H9 (cell line): ENCODE results near the gene UBL4A. TPM values are rescaled to one million over a fixed set of nuclear protein-coding genes. Genes with fewer than 3 reads are reported as not detected.

Experiments
- DNase-seq: peaks from one replicate; pipeline ENCODE4 v3.0.0-alpha.2; 2017
- H2AFZ ChIP-seq: one replicate; pipeline ENCODE4 v1.6.1; 2013; ENCODE audit warnings: mild to moderate bottlenecking, low read length, control low read depth, moderate library complexity
- H2AK5ac ChIP-seq: 2 replicates; pipeline ENCODE4 v1.6.1; 2013; ENCODE audit warnings: low read length, control low read depth, mixed read lengths; ENCODE audit not compliant: insufficient read length
- H2BK120ac ChIP-seq: one replicate; pipeline ENCODE4 v1.6.1; 2013; ENCODE audit warnings: low read depth, mild to moderate bottlenecking, low read length, control low read depth, inconsistent platforms; ENCODE audit not compliant: poor library complexity, severe bottlenecking
- H2BK12ac ChIP-seq: 2 replicates; pipeline ENCODE4 v1.6.1; 2013; ENCODE audit warnings: low read length, control low read depth, mixed read lengths, low read depth; ENCODE audit not compliant: insufficient read length
- H2BK15ac ChIP-seq: 2 replicates; pipeline ENCODE4 v1.6.1; 2013; ENCODE audit warnings: low read depth, low read length, control low read depth
- H2BK20ac ChIP-seq: one replicate; pipeline ENCODE4 v1.6.1; 2013; ENCODE audit warnings: low read depth, mild to moderate bottlenecking, low read length, control low read depth, inconsistent platforms; ENCODE audit not compliant: poor library complexity, severe bottlenecking
- H2BK5ac ChIP-seq: 2 replicates; pipeline ENCODE4 v1.6.1; 2013; ENCODE audit warnings: low read length, control low read depth, mixed read lengths; ENCODE audit not compliant: insufficient read length
- H3K14ac ChIP-seq: 2 replicates; pipeline ENCODE4 v1.6.1; 2013; ENCODE audit warnings: low read length, control low read depth; ENCODE audit not compliant: insufficient read depth
- H3K18ac ChIP-seq: 2 replicates; pipeline ENCODE4 v1.6.1; 2013; ENCODE audit warnings: low read depth, mild to moderate bottlenecking, mixed read lengths, low read length, control low read depth; ENCODE audit not compliant: insufficient read length
- H3K23ac ChIP-seq: 2 replicates; pipeline ENCODE4 v1.6.1; 2013; ENCODE audit warnings: low read length, control low read depth, mixed read lengths, low read depth; ENCODE audit not compliant: insufficient read length
- H3K23me2 ChIP-seq: 2 replicates; pipeline ENCODE4 v1.6.1; 2013; ENCODE audit warnings: low read depth, mild to moderate bottlenecking, mixed read lengths, low read length, control low read depth; ENCODE audit not compliant: insufficient read length, poor library complexity, severe bottlenecking
- H3K27ac ChIP-seq: 2 replicates; pipeline ENCODE4 v1.5.1; 2013; ENCODE audit warnings: low read length, control low read depth, mixed read lengths, low read depth; ENCODE audit not compliant: insufficient read length
- H3K27me3 ChIP-seq: 2 replicates; pipeline ENCODE4 v1.6.1; 2013; ENCODE audit warnings: low read length, control low read depth, inconsistent platforms; ENCODE audit not compliant: insufficient read depth
- H3K4ac ChIP-seq: 2 replicates; pipeline ENCODE4 v1.6.1; 2013; ENCODE audit warnings: low read depth, mild to moderate bottlenecking, control low read depth, inconsistent platforms, low read length, moderate library complexity
- H3K4me1 ChIP-seq: 2 replicates; pipeline ENCODE4 v1.6.1; 2013; ENCODE audit warnings: low read length, control low read depth, inconsistent platforms; ENCODE audit not compliant: insufficient read depth
- H3K4me2 ChIP-seq: 2 replicates; pipeline ENCODE4 v1.6.1; 2013; ENCODE audit warnings: low read length, control low read depth, mixed read lengths; ENCODE audit not compliant: insufficient read length, insufficient read depth
- H3K56ac ChIP-seq: 2 replicates; pipeline ENCODE4 v1.6.1; 2013; ENCODE audit warnings: low read depth, mild to moderate bottlenecking, mixed read lengths, low read length, control low read depth; ENCODE audit not compliant: insufficient read length
- H3K79me1 ChIP-seq: 2 replicates; pipeline ENCODE4 v1.6.1; 2013; ENCODE audit warnings: low read depth, mild to moderate bottlenecking, moderate library complexity, low read length, control low read depth, inconsistent platforms; ENCODE audit not compliant: insufficient read depth, poor library complexity, severe bottlenecking
- H3K79me2 ChIP-seq: 2 replicates; pipeline ENCODE4 v1.6.1; 2013; ENCODE audit warnings: low read length, control low read depth, inconsistent platforms; ENCODE audit not compliant: insufficient read depth
- H3K9ac ChIP-seq: 2 replicates; pipeline ENCODE4 v1.6.1; 2013; ENCODE audit warnings: low read length, control low read depth, mixed read lengths; ENCODE audit not compliant: insufficient read length; ENCODE audit errors: extremely low read depth
- H3K9me3 ChIP-seq: one replicate; pipeline ENCODE4 v1.6.1; 2013; ENCODE audit warnings: low read depth, low read length, inconsistent platforms; ENCODE audit not compliant: control insufficient read depth
- H3T11ph ChIP-seq: one replicate; pipeline ENCODE4 v1.6.1; 2013; ENCODE audit warnings: mild to moderate bottlenecking, low read length, control low read depth, inconsistent platforms
- H4K20me1 ChIP-seq: one replicate; pipeline ENCODE4 v1.6.1; 2013; ENCODE audit not compliant: control insufficient read depth, insufficient read length, insufficient read depth
- H4K5ac ChIP-seq: 2 replicates; pipeline ENCODE4 v1.6.1; 2013; ENCODE audit warnings: low read depth, mild to moderate bottlenecking, mixed read lengths, low read length, control low read depth; ENCODE audit not compliant: insufficient read length
- H4K8ac ChIP-seq: replicated peaks from 2 replicates; pipeline ENCODE4 v1.6.1; 2013; ENCODE audit warnings: low read length, control low read depth, mixed read lengths, low read depth; ENCODE audit not compliant: insufficient read length
- H4K91ac ChIP-seq: 2 replicates; pipeline ENCODE4 v1.6.1; 2013; ENCODE audit warnings: low read depth, mild to moderate bottlenecking, moderate library complexity, mixed read lengths, low read length, control low read depth; ENCODE audit not compliant: insufficient read length
- H3K27ac Mint-ChIP-seq, 3 experiments: 2 replicates in 2 of 3; 3 replicates in 1 of 3; pipeline ENCODE4 v1.8.0; 2020 to 2021; ENCODE audit warnings: mixed read lengths in 3 of 3, mild to moderate bottlenecking in 1 of 3, moderate library complexity in 1 of 3
- H3K27me3 Mint-ChIP-seq: 2 replicates; pipeline ENCODE4 v1.8.0; 2021; ENCODE audit warnings: low read depth, mild to moderate bottlenecking, moderate library complexity, mixed read lengths
- H3K36me3 Mint-ChIP-seq, 3 experiments: 2 replicates in 2 of 3; 3 replicates in 1 of 3; pipeline ENCODE4 v1.8.0; 2020 to 2021; ENCODE audit warnings: low read depth in 3 of 3, mixed read lengths in 3 of 3; ENCODE audit not compliant: insufficient read depth in 1 of 3
- H3K4me1 Mint-ChIP-seq, 2 experiments: 2 replicates each; pipeline ENCODE4 v1.8.0; 2020; ENCODE audit warnings: mixed read lengths in 2 of 2
- H3K4me3 Mint-ChIP-seq, 2 experiments: 2 replicates in 1 of 2; 3 replicates in 1 of 2; pipeline ENCODE4 v1.8.0; 2020 to 2021; ENCODE audit warnings: mild to moderate bottlenecking in 2 of 2, mixed read lengths in 2 of 2, moderate library complexity in 1 of 2
- H3K9me3 Mint-ChIP-seq, 2 experiments: 2 replicates in 1 of 2; 3 replicates in 1 of 2; pipeline ENCODE4 v1.8.0; 2020; ENCODE audit warnings: mild to moderate bottlenecking in 2 of 2, mixed read lengths in 2 of 2, moderate library complexity in 1 of 2
- CTCF ChIP-seq: fragments of 200-600 bp; sonication (generic); conservative IDR thresholded peaks from 3 replicates; pipeline ENCODE4 v1.8.0; 2021; ENCODE audit warnings: antibody characterized with exemption, mild to moderate bottlenecking
- WGBS: extraction: QIAGEN DNeasy Blood & Tissue Kit; methylation state at CpG from one replicate; pipeline ENCODE4 v1.1.7; 2013; ENCODE audit warnings: missing lambda C conversion rate, low lambda C conversion rate, mixed read lengths; ENCODE audit not compliant: insufficient read length; ENCODE audit errors: extremely low coverage; 5-methylcytosine and 5-hydroxymethylcytosine counted together
- total RNA-seq: library from RNA; stranded (reverse); gene quantifications from 2 replicates; pipeline ENCODE4 v1.2.1, GENCODE V29; 2021

Gene UBL4A
- total RNA-seq, 1 experiment from 2014 or later: 30.9 TPM

GRCh38 chrX:154515966-154516655 is 29.7 kb upstream of the UBL4A start, which contains the start of gene FAM3A:
Gene FAM3A (minus strand): TSS chrX:154516232. CDS start chrX:154515772, 460 bp downstream.
- H2BK15ac ChIP-seq: no peak within 1 kb of the TSS
- TF ChIP-seq CTCF: no peak
- H3K9ac ChIP-seq: peak within 1 kb of the TSS; percentile 13

More at GRCh38 chrX:154515966-154516655, 29.7 kb upstream of the UBL4A start, which contains the start of gene FAM3A:
- Histone ChIP-seq H3K27me3 (no peaks in the 10 kb centered on the region; the same call in 1 of the 2 replicates), H3T11ph (no peak within 1 kb of the TSS), H3K4ac (no peak within 1 kb of the TSS), H3K23ac (no peak within 1 kb of the TSS), H3K18ac (peak within 1 kb of the TSS; percentile 68), H3K4me2 (peak within 1 kb of the TSS; percentile 71), H3K27ac (peak within 1 kb of the TSS; percentile 33), H4K8ac (no peak within 1 kb of the TSS), H2BK120ac (no peak within 1 kb of the TSS), H2AK5ac (no peak within 1 kb of the TSS), H4K91ac (no peak within 1 kb of the TSS), H2BK12ac (no peak within 1 kb of the TSS), H2BK5ac (no peak within 1 kb of the TSS), H3K79me2 (no peaks in the 10 kb centered on the region), H3K56ac (no peak within 1 kb of the TSS), H3K14ac (peak within 1 kb of the TSS; percentile 89), H3K4me1 (no peaks in the 10 kb centered on the region), H2BK20ac (no peak within 1 kb of the TSS), H4K5ac (no peak within 1 kb of the TSS), H4K20me1 (no peaks in the 10 kb centered on the region), H2AFZ (no peak within 1 kb of the TSS), H3K23me2 (peaks cover 15% of the 10 kb centered on the region), H3K9me3 (peaks cover 13% of the 10 kb centered on the region), H3K79me1 (no peaks in the 10 kb centered on the region)
- peak; percentile 91 for DNase-seq
- H3K9me3 Mint-ChIP-seq: peaks cover 49 to 50% of the 10 kb centered on the region in 2 experiments
- peak within 1 kb of the TSS; percentile 94 to 99 (median 95); a peak in 6 of 7 replicates for H3K27ac Mint-ChIP-seq
- H3K4me1 Mint-ChIP-seq: peaks cover 14 to 17% of the 10 kb centered on the region in 2 experiments
- no CpG with 5 or more reads among the region's 59 CpGs for WGBS
- peaks cover 5 to 8% (median 7%) of the 10 kb centered on the region in 3 experiments; a peak in 5 of 7 replicates for H3K36me3 Mint-ChIP-seq
- H3K4me3 Mint-ChIP-seq: peak within 1 kb of the TSS; percentile 74 to 85
- H3K27me3 Mint-ChIP-seq: peaks cover 13% of the 10 kb centered on the region
